A673 (cell line): ENCODE data around the gene HNMT. TPM values are rescaled to one million over a fixed set of nuclear protein-coding genes. Genes with fewer than 3 reads are reported as not detected.
"Not testable (repeated sequence)": the region's sequence is repeated elsewhere in the genome, so short reads cannot be mapped to it uniquely, and the experiment has no call there.

Experiments used
- BruUV-seq: library from RNA; stranded (reverse); fragments of 400-500 nt; replicated peaks from 2 replicates; lab custom pipeline; 2021; lab: Mats Ljungman, UMichigan
- CTCF ChIA-PET: fragments of 300-600 bp; sonication (Branson Sonifier 250); formaldehyde crosslinking; loops from one replicate; lab custom pipeline; 2022; ENCODE audit warnings: antibody characterized with exemption; lab: Charles Lee
- POLR2A ChIA-PET: fragments of 300-600 bp; sonication (Branson Sonifier 250); formaldehyde crosslinking; loops from one replicate; lab custom pipeline; 2022; ENCODE audit warnings: antibody characterized with exemption; ENCODE audit not compliant: low non-redundant PET; lab: Charles Lee
- DNase-seq: peaks from one replicate; pipeline ENCODE4 v3.0.0-alpha.2; 2015; ENCODE audit warnings: low spot score
- H3K27ac ChIP-seq: fragments of 200-600 bp; sonication (generic); 2 replicates; pipeline ENCODE4 v1.5.1; 2016; ENCODE audit warnings: mixed run types, low read depth, mild to moderate bottlenecking, mixed read lengths, antibody characterized with exemption, low read length; ENCODE audit not compliant: poor library complexity, severe bottlenecking
- H3K27me3 ChIP-seq: fragments of 200-600 bp; sonication (generic); replicated peaks from 2 replicates; pipeline ENCODE4 v1.6.1; 2017; ENCODE audit warnings: mixed run types, low read depth, mild to moderate bottlenecking, mixed read lengths, antibody characterized with exemption, low read length; ENCODE audit not compliant: insufficient read depth, poor library complexity
- H3K36me3 ChIP-seq: fragments of 200-600 bp; sonication (generic); 2 replicates; pipeline ENCODE4 v1.6.1; 2016; ENCODE audit warnings: mixed run types, mild to moderate bottlenecking, mixed read lengths, antibody characterized with exemption, low read length; ENCODE audit not compliant: insufficient read depth, poor library complexity, severe bottlenecking
- H3K4me1 ChIP-seq: fragments of 200-600 bp; sonication (generic); 2 replicates; pipeline ENCODE4 v1.6.1; 2017; ENCODE audit warnings: mixed run types, mild to moderate bottlenecking, mixed read lengths, antibody characterized with exemption, low read length; ENCODE audit not compliant: insufficient read depth, poor library complexity, severe bottlenecking
- H3K4me3 ChIP-seq: fragments of 200-600 bp; sonication (generic); 2 replicates; pipeline ENCODE4 v1.5.1; 2016; ENCODE audit warnings: low read depth, mixed run types, mild to moderate bottlenecking, mixed read lengths, low read length; ENCODE audit not compliant: poor library complexity, severe bottlenecking
- H3K9me3 ChIP-seq: fragments of 200-600 bp; sonication (generic); 2 replicates; pipeline ENCODE4 v1.6.1; 2016; ENCODE audit warnings: mixed run types, low read depth, mild to moderate bottlenecking, mixed read lengths, antibody characterized with exemption, low read length; ENCODE audit not compliant: poor library complexity, severe bottlenecking
- EZH2 ChIP-seq: fragments of 200-600 bp; sonication (generic); IDR thresholded peaks from 2 replicates; pipeline ENCODE4 v1.6.1; 2017; ENCODE audit warnings: borderline replicate concordance, low read depth, mild to moderate bottlenecking, mixed read lengths, antibody characterized with exemption, low read length; ENCODE audit not compliant: poor library complexity, severe bottlenecking
- intact Hi-C: fragments of 100-400 bp; cut with micrococcal nuclease; formaldehyde crosslinking; loops from one replicate; pipeline ENCODE4 v1.10.0; 2022; ENCODE audit not compliant: unreplicated experiment
- total RNA-seq: library from RNA; stranded (reverse); gene quantifications from 2 replicates; pipeline ENCODE4 v1.2.3, GENCODE V29; 2021
- TF ChIP-seq, protein P1 (sequence below): fragments of 300-800, 200-600 bp; sonication (generic); conservative IDR thresholded peaks from 2 replicates; pipeline ENCODE4 v1.5.1; 2017; ENCODE audit warnings: low read depth, mild to moderate bottlenecking, antibody characterized with exemption, low read length, moderate library complexity, mixed read lengths

Gene HNMT
- total RNA-seq, 1 experiment from 2014 or later = 0.82 TPM

GRCh38 chr2:137987011-137987410 is 22.7 kb downstream of the HNMT start:
- H3K36me3 ChIP-seq = no peaks in the 10 kb centered on the region
- DNase-seq = no peak
- no peaks in the 10 kb centered on the region for H3K9me3 ChIP-seq
- intact Hi-C loops = no loop called here
- no TSS peak for BruUV-seq
- TF ChIP-seq EZH2 = no peak
- TF ChIP-seq, protein P1, sequence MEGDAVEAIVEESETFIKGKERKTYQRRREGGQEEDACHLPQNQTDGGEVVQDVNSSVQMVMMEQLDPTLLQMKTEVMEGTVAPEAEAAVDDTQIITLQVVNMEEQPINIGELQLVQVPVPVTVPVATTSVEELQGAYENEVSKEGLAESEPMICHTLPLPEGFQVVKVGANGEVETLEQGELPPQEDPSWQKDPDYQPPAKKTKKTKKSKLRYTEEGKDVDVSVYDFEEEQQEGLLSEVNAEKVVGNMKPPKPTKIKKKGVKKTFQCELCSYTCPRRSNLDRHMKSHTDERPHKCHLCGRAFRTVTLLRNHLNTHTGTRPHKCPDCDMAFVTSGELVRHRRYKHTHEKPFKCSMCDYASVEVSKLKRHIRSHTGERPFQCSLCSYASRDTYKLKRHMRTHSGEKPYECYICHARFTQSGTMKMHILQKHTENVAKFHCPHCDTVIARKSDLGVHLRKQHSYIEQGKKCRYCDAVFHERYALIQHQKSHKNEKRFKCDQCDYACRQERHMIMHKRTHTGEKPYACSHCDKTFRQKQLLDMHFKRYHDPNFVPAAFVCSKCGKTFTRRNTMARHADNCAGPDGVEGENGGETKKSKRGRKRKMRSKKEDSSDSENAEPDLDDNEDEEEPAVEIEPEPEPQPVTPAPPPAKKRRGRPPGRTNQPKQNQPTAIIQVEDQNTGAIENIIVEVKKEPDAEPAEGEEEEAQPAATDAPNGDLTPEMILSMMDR = no peak
- CTCF ChIA-PET = no interaction called here
- POLR2A ChIA-PET = no interaction called here
- no peak overlapping the region for H3K27ac ChIP-seq
- H3K27me3 ChIP-seq = no peaks in the 10 kb centered on the region
- H3K4me1 ChIP-seq = no peaks in the 10 kb centered on the region
- H3K4me3 ChIP-seq = no peak overlapping the region

DNA sequence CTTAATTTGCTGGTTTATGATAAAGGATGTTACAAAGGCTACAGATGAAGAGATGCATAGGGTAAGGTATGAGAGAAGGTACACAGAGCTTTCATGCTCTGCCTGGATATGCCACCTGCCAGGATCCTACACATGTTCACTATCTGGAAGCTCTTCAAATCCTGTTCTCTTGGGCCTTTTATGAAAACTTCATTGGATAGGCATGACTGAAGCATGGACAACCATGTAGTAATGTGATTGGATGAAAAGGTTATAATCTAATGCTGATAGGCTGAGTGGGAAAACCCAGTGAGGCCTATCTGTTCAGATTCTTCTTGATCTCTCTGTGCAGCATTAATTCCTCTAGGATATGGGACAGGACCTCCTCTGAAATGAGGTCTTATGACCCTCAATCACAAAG is 26.8 kb downstream of the HNMT start:
- no TSS peak for BruUV-seq
- Histone ChIP-seq H3K9me3 (no peaks in the 10 kb centered on the region), H3K27ac (no peak overlapping the region), H3K27me3 (no peaks in the 10 kb centered on the region), H3K36me3 (no peaks in the 10 kb centered on the region), H3K4me1 (no peaks in the 10 kb centered on the region), H3K4me3 (no peak overlapping the region)
- TF ChIP-seq, protein P1 = no peak
- TF ChIP-seq EZH2 = no peak
- POLR2A ChIA-PET = no interaction called here
- CTCF ChIA-PET = no interaction called here
- intact Hi-C loops = no loop called here
- DNase-seq = no peak

DNA sequence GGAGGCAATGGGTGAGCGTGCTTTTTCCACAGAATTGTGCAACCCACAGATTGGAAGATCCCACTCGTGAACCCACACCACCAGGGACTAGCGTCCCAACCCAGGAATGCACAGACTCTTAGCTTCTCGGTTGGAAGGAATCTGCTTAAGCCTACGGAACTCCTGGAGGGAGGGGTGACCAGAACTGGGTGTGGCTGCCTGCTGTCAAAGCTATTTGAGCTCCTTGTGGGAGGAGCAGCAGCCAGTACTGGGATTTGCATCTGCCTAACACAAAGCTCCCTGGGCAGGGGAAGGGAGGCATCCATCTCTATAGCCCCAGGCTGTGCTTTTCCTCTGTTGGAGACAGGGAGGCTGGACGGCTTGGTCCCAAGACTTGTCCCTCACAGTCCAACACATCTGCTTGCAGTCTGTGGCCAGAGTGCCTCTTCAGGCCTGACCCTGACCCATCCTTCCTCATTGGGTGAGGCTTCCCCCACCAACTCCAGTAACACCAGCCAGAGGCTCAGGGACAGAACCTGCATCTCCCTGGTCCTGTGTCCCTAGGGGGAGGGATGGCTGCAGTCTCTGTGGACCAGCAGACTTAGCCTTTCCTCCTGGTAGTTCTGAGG is 27.9 kb downstream of the HNMT start:
- H3K27me3 ChIP-seq = no peaks in the 10 kb centered on the region
- no peak overlapping the region for H3K4me3 ChIP-seq
- TF ChIP-seq EZH2 = no peak
- TF ChIP-seq, protein P1 = no peak
- H3K9me3 ChIP-seq = no peaks in the 10 kb centered on the region
- no peaks in the 10 kb centered on the region for H3K36me3 ChIP-seq
- ChIA-PET CTCF (no interaction called here), POLR2A (no interaction called here)
- intact Hi-C loops = no loop called here
- H3K4me1 ChIP-seq = no peaks in the 10 kb centered on the region
- BruUV-seq = no TSS peak
- DNase-seq = peak; percentile 1
- H3K27ac ChIP-seq = no peak overlapping the region

- DNase-seq, intact Hi-C loops, H3K4me3 ChIP-seq, H3K9me3 ChIP-seq, H3K27ac ChIP-seq, BruUV-seq, CTCF ChIA-PET, POLR2A ChIA-PET, H3K27me3 ChIP-seq, H3K4me1 ChIP-seq, H3K36me3 ChIP-seq: not testable (repeated sequence)
Observed at GRCh38 chr2:137993715-137994476, 29.6 kb downstream of the HNMT start.

GRCh38 chr2:137995368-137995767 is 31.1 kb downstream of the HNMT start:
- BruUV-seq = not testable (repeated sequence)

More at GRCh38 chr2:137995368-137995767, 31.1 kb downstream of the HNMT start:
- DNase-seq, H3K9me3 ChIP-seq, H3K4me3 ChIP-seq, CTCF ChIA-PET, H3K27ac ChIP-seq, H3K36me3 ChIP-seq, H3K27me3 ChIP-seq, POLR2A ChIA-PET, intact Hi-C loops, H3K4me1 ChIP-seq: not testable (repeated sequence)
